A549 (cell line): ENCODE data around the gene SLC13A4.

Experiments
- NFE2L2 ChIP-seq: fragments of 150-350 bp; conservative IDR thresholded peaks from 2 replicates; pipeline ENCODE4 v1.6.1; 2014; ENCODE audit warnings: low read length
- POLR2A ChIP-seq: IDR thresholded peaks from 2 replicates; pipeline ENCODE4 v1.6.1; 2012; ENCODE audit warnings: mild to moderate bottlenecking, low read length
- TF ChIP-seq, protein P1 (sequence below): fragments of >200 bp; sonication (Bioruptor Twin); formaldehyde crosslinking; IDR thresholded peaks from 3 replicates; pipeline ENCODE4 v1.5.1; 2016

DNA sequence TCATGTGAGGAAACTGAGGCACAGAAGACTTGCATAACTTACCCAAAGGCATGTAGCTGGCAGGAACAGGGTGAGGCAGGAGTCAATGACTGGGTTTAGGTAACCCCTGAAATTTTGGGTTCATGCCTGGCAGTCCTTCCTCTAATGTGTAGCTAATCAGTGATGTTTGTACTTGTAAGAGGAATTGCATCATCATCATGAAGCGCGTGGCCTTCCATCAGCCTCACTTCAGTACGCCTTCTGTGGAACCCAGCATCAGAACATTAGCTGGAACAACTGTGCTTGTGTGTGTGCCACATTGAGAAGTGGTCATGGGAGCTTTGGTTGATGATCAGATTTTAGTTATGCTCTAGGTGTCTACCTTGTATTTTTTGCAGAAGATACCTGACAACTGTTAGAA is 83.8 kb downstream of the SLC13A4 start:
- TF ChIP-seq NFE2L2 (no peak), POLR2A (no peak)
- TF ChIP-seq, protein P1, sequence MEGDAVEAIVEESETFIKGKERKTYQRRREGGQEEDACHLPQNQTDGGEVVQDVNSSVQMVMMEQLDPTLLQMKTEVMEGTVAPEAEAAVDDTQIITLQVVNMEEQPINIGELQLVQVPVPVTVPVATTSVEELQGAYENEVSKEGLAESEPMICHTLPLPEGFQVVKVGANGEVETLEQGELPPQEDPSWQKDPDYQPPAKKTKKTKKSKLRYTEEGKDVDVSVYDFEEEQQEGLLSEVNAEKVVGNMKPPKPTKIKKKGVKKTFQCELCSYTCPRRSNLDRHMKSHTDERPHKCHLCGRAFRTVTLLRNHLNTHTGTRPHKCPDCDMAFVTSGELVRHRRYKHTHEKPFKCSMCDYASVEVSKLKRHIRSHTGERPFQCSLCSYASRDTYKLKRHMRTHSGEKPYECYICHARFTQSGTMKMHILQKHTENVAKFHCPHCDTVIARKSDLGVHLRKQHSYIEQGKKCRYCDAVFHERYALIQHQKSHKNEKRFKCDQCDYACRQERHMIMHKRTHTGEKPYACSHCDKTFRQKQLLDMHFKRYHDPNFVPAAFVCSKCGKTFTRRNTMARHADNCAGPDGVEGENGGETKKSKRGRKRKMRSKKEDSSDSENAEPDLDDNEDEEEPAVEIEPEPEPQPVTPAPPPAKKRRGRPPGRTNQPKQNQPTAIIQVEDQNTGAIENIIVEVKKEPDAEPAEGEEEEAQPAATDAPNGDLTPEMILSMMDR = no peak
